ENCODE results near the gene KCNQ1. TPM values are rescaled to one million over a fixed set of nuclear protein-coding genes. Genes with fewer than 3 reads are reported as not detected.

KCNQ1 gene
- total RNA-seq, 1 experiment from 2014 or later = 2.3 TPM

DNA sequence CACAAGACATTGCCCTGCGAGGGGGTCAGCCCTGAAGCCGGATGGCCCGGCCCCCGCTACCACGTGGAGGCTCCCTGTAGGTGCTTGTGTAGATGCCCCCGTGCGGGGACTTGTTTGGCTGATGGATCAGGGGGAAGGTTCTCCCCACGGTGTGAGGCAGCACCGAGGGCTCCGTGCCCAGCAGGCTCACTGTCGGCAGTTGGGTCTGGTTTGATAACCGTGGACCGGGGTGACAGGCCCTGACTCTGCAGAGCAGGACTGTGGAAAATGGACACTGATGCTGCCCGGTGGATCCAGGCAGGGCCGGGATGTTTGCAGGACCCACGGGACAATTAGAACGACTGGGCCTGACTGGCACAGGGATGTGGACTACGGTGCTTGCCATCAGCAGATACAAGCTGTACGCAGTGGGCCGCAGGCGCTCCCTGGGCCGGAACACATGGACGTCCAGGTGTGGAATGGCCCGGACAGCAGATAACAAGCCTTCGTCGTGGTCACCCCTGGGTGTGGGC lies 19.0 kb downstream of the KCNQ1 start:
- Histone ChIP-seq H2BK20ac (ENCODE audit: low read depth, low read length, poor library complexity, severe bottlenecking) (no peak overlapping the region), H3K23me2 (ENCODE audit: insufficient read length, low read depth, low read length, poor library complexity, severe bottlenecking) (no peaks in the 10 kb centered on the region), H3K9ac (ENCODE audit: extremely low read depth, insufficient read length, low read length) (no peak overlapping the region), H4K5ac (ENCODE audit: insufficient read length, low read depth, low read length) (no peak overlapping the region), H3K27me3 (ENCODE audit: insufficient read depth, low read length) (peaks cover 5% of the 10 kb centered on the region), H3K9me3 (ENCODE audit: control insufficient read depth, low read depth, low read length) (no peaks in the 10 kb centered on the region), H2AFZ (ENCODE audit: low read length) (no peak overlapping the region), H3K4me2 (ENCODE audit: insufficient read depth, insufficient read length, low read length) (no peak overlapping the region), H2BK12ac (ENCODE audit: insufficient read length, low read depth, low read length) (no peak overlapping the region), H3K23ac (ENCODE audit: insufficient read length, low read depth, low read length) (no peak overlapping the region), H3K79me1 (ENCODE audit: insufficient read depth, low read depth, low read length, poor library complexity, severe bottlenecking) (no peaks in the 10 kb centered on the region), H3K56ac (ENCODE audit: insufficient read length, low read depth, low read length) (no peak overlapping the region), H3K4me1 (ENCODE audit: insufficient read depth, low read length) (no peaks in the 10 kb centered on the region), H3K79me2 (ENCODE audit: insufficient read depth, low read length) (no peaks in the 10 kb centered on the region), H3K14ac (ENCODE audit: insufficient read depth, low read length) (no peak overlapping the region; the same call in 1 of the 2 replicates), H4K91ac (ENCODE audit: insufficient read length, low read depth, low read length) (no peak overlapping the region), H2AK5ac (ENCODE audit: insufficient read length, low read length) (no peak overlapping the region), H3K4ac (ENCODE audit: low read depth, low read length) (no peak overlapping the region), H2BK120ac (ENCODE audit: low read depth, low read length, poor library complexity, severe bottlenecking) (no peak overlapping the region), H4K8ac (replicated peaks; ENCODE audit: insufficient read length, low read depth, low read length) (no peak overlapping the region), H2BK15ac (ENCODE audit: low read depth, low read length) (no peak overlapping the region), H2BK5ac (ENCODE audit: insufficient read length, low read length) (no peak overlapping the region), H3K27ac (ENCODE audit: insufficient read length, low read depth, low read length) (no peak overlapping the region), H3T11ph (ENCODE audit: low read length) (no peak overlapping the region), H3K18ac (ENCODE audit: insufficient read length, low read depth, low read length) (no peak overlapping the region), H4K20me1 (ENCODE audit: control insufficient read depth, insufficient read depth, insufficient read length) (no peaks in the 10 kb centered on the region)
- H3K27me3 Mint-ChIP-seq (ENCODE audit: low read depth) = peaks cover 63% of the 10 kb centered on the region
- H3K36me3 Mint-ChIP-seq (ENCODE audit: insufficient read depth in 1 of 3, low read depth in 3 of 3) = no peaks in the 10 kb centered on the region
- WGBS (ENCODE audit: extremely low coverage, insufficient read length, low lambda C conversion rate) = no CpG with 5 or more reads among the region's 26 CpGs
- H3K4me1 Mint-ChIP-seq = no peaks in the 10 kb centered on the region
- no peak overlapping the region for H3K27ac Mint-ChIP-seq
- DNase-seq = no peak
- TF ChIP-seq, protein P1, sequence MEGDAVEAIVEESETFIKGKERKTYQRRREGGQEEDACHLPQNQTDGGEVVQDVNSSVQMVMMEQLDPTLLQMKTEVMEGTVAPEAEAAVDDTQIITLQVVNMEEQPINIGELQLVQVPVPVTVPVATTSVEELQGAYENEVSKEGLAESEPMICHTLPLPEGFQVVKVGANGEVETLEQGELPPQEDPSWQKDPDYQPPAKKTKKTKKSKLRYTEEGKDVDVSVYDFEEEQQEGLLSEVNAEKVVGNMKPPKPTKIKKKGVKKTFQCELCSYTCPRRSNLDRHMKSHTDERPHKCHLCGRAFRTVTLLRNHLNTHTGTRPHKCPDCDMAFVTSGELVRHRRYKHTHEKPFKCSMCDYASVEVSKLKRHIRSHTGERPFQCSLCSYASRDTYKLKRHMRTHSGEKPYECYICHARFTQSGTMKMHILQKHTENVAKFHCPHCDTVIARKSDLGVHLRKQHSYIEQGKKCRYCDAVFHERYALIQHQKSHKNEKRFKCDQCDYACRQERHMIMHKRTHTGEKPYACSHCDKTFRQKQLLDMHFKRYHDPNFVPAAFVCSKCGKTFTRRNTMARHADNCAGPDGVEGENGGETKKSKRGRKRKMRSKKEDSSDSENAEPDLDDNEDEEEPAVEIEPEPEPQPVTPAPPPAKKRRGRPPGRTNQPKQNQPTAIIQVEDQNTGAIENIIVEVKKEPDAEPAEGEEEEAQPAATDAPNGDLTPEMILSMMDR (conservative IDR thresholded peaks at IDR 0.05) = no peak
- H3K4me3 Mint-ChIP-seq = no peak overlapping the region
- H3K9me3 Mint-ChIP-seq = no peaks in the 10 kb centered on the region

Measured in H9 (cell line).